ENCODE results near the gene AAMP.

AAMP gene

DNA sequence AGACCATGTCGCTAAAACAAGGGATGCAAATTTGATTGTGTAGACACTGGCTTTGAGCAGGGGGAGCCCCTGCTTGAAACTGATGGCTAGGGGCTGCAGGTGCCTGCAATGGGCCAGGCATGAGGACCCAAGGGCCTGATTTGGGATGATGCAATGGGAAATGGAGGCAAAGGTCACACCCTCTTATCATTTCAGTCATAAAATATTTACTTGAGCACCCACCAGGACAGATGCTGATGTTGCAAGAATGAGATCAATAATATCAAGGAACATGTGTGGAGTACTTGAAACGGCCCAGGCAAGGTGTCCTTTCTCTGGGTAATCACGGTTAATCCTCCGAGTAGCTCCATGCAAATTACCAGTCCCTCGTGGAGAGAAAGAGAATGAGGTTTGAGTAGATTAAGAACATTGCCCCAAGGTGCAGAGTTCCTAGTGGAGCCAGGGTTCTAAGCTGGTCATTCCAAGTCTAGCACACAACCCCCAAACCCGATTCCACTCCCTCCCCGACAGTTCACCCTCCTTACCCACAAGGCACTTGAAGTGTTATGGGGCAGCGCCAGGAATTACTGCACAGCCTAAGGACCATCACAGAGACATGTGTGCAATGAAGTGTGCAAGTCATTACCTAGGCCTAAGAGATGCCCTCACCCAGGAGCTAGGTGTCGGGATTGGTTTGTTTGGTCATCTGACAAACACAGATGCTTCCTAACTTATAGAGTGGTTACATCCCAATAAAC lies 36.4 kb upstream of the AAMP start:
- no peaks in the 10 kb centered on the region for H3K27me3 ChIP-seq (ENCODE audit: insufficient read depth, low read length)
- H3K4me1 ChIP-seq (ENCODE audit: insufficient read depth, low read length): no peaks in the 10 kb centered on the region
- H2AFZ ChIP-seq (ENCODE audit: low read depth, low read length): no peak overlapping the region
- H3K36me3 ChIP-seq (ENCODE audit: insufficient read depth, low read length): no peaks in the 10 kb centered on the region
- H3K4me3 ChIP-seq (ENCODE audit: low read length): no peak overlapping the region
- peaks cover 1% of the 10 kb centered on the region for H3K9me3 ChIP-seq (ENCODE audit: low read length)

- Histone ChIP-seq H3K4me1 (ENCODE audit: insufficient read depth, low read length) (no peaks in the 10 kb centered on the region), H3K27me3 (ENCODE audit: insufficient read depth, low read length) (no peaks in the 10 kb centered on the region), H3K4me3 (ENCODE audit: low read length) (no peak overlapping the region), H3K9me3 (ENCODE audit: low read length) (peaks cover 1% of the 10 kb centered on the region), H2AFZ (ENCODE audit: low read depth, low read length) (no peak overlapping the region), H3K36me3 (ENCODE audit: insufficient read depth, low read length) (no peaks in the 10 kb centered on the region)
These were observed 35.4 kb upstream of the AAMP start for GRCh38 chr2:218305383-218305782.

DNA sequence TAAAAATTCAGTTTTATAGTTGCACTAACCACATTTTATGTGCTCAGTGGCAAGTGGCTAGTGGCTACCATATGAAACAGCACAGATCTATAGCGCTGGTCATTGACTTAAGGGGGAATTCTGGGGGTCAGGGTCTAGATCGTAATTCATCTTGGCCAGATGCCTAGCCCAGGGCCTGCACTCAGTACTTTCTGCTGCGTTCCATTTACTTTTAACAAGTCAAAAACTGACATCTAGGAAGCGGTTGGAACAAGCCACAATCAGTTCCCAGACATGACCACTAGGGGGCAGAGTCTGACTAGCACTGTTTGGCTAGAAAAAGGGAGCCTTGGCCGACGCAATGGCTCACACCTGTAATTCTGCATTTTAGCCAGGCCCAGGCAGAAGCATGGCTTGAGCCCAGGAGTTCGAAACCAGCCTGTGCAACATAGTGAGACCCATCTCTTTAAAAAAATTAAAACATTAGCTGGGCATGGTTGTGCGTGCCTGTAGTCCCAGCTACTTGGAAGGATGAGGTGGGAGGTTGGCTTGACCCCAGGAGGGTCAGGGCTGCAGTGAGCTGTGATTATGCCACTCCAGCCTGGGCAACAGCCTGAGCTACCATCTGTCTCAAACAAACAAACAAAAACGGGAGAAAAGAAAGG lies 31.4 kb upstream of the AAMP start:
- Histone ChIP-seq H3K36me3 (ENCODE audit: insufficient read depth, low read length) (no peaks in the 10 kb centered on the region), H3K27me3 (ENCODE audit: insufficient read depth, low read length) (no peaks in the 10 kb centered on the region), H2AFZ (ENCODE audit: low read depth, low read length) (no peak overlapping the region), H3K4me3 (ENCODE audit: low read length) (no peak overlapping the region), H3K4me1 (ENCODE audit: insufficient read depth, low read length) (no peaks in the 10 kb centered on the region), H3K9me3 (ENCODE audit: low read length) (no peaks in the 10 kb centered on the region)

GRCh38 chr2:218300141-218300540 lies 30.2 kb upstream of the AAMP start:
- H2AFZ ChIP-seq (ENCODE audit: low read depth, low read length): no peak overlapping the region
- no peaks in the 10 kb centered on the region for H3K9me3 ChIP-seq (ENCODE audit: low read length)
- H3K36me3 ChIP-seq (ENCODE audit: insufficient read depth, low read length): no peaks in the 10 kb centered on the region
- no peaks in the 10 kb centered on the region for H3K4me1 ChIP-seq (ENCODE audit: insufficient read depth, low read length)
- no peak overlapping the region for H3K4me3 ChIP-seq (ENCODE audit: low read length)
- no peaks in the 10 kb centered on the region for H3K27me3 ChIP-seq (ENCODE audit: insufficient read depth, low read length)

DNA sequence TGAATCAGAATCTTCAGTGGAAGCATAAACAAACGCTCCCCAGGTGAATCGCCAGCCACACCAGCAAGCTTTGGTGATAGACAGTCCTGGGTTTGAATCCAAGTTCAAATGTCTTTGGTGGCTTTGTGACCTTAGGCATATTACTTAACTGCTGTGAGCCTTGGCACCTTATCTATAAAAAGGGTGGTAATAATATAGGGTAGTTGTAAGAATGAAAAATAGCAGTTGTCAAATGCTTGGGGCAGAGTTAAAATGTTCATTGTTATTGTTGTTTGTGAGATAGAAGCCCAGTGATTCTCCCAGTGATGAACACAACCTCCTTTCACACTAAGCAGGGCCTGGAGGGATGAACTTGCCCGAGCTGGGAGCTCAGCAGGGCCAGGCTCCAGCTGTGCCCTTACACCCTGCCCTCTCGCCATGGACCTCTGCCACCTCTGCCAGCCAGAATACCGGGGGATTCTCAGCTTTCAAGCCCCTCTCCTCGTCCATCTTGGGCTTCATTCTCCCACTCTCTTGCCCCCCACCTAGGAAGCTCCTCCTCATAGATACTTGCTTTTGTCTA lies 28.5 kb upstream of the AAMP start:
- no peaks in the 10 kb centered on the region for H3K9me3 ChIP-seq (ENCODE audit: low read length)
- H3K4me3 ChIP-seq (ENCODE audit: low read length): no peak overlapping the region
- no peaks in the 10 kb centered on the region for H3K4me1 ChIP-seq (ENCODE audit: insufficient read depth, low read length)
- H3K27me3 ChIP-seq (ENCODE audit: insufficient read depth, low read length): no peaks in the 10 kb centered on the region
- H3K36me3 ChIP-seq (ENCODE audit: insufficient read depth, low read length): no peaks in the 10 kb centered on the region
- no peak overlapping the region for H2AFZ ChIP-seq (ENCODE audit: low read depth, low read length)

DNA sequence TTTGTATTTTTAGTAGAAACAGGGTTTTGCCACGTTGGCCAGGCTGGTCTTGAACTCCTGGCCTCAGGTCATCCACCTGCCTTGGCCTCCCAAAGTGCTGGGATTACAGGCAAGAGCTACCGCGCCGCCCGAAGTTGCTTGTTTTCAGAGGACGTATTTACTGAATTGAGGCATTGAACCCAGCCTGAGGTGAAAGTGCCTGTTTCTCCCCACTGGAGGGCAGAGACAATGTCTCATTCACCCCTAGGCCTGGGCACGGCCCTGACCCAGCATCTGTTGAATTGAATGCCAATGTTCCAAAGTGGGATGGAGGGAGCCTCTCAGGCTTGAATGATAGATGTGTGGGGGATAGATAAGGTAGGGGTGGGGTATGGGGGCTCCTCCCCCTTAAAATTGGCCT lies 26.9 kb upstream of the AAMP start:
- Histone ChIP-seq H3K36me3 (ENCODE audit: insufficient read depth, low read length) (no peaks in the 10 kb centered on the region), H3K27me3 (ENCODE audit: insufficient read depth, low read length) (peaks cover 12% of the 10 kb centered on the region), H2AFZ (ENCODE audit: low read depth, low read length) (no peak overlapping the region), H3K9me3 (ENCODE audit: low read length) (no peaks in the 10 kb centered on the region), H3K4me3 (ENCODE audit: low read length) (no peak overlapping the region), H3K4me1 (ENCODE audit: insufficient read depth, low read length) (no peaks in the 10 kb centered on the region)

DNA sequence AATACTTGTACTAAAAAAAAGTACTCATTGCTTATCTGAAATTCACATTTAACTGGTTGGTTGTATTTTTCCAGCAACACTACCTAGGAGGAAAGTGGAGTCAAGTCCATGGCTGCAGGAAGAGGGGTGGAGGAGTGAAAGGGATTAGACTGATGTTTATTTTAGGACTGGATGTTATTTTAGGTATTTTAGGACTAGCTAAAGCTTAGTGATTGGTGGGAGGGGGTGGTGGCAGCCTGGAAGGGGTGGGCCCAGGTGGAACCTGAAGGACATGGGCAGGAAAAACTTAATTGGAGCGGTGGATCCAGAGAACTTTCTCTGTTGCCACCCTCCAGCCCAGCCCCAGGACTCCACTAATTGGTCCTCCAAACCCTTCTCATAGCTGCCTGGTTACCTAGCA lies 26.3 kb upstream of the AAMP start:
- H3K9me3 ChIP-seq (ENCODE audit: low read length): no peaks in the 10 kb centered on the region
- H2AFZ ChIP-seq (ENCODE audit: low read depth, low read length): no peak overlapping the region
- no peaks in the 10 kb centered on the region for H3K4me1 ChIP-seq (ENCODE audit: insufficient read depth, low read length)
- H3K36me3 ChIP-seq (ENCODE audit: insufficient read depth, low read length): no peaks in the 10 kb centered on the region
- H3K4me3 ChIP-seq (ENCODE audit: low read length): no peak overlapping the region
- H3K27me3 ChIP-seq (ENCODE audit: insufficient read depth, low read length): peaks cover 15% of the 10 kb centered on the region

DNA sequence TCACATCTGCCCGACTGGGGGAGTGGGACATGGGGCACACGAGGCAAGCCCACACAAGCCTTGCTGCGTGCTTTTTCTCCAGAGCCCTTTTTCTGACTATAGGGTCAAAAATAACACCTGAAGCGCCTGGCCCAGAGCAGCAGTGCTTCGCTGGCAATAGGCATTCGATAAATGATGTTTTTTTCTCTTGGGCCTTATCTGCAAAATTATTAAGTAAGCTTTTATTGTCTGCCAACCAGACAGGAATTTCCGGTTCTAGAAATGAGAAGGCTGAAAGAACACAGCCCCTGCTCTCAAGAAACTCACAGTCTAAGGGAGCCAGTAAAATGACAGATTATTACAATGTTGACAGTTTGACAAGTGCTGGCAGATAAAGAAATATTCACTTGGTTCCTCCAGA lies 25.1 kb upstream of the AAMP start:
- Histone ChIP-seq H3K9me3 (ENCODE audit: low read length) (no peaks in the 10 kb centered on the region), H3K4me3 (ENCODE audit: low read length) (no peak overlapping the region), H2AFZ (ENCODE audit: low read depth, low read length) (no peak overlapping the region), H3K36me3 (ENCODE audit: insufficient read depth, low read length) (no peaks in the 10 kb centered on the region), H3K4me1 (ENCODE audit: insufficient read depth, low read length) (no peaks in the 10 kb centered on the region), H3K27me3 (ENCODE audit: insufficient read depth, low read length) (peaks cover 15% of the 10 kb centered on the region)

GRCh38 chr2:218294430-218295022 lies 24.6 kb upstream of the AAMP start:
- no peaks in the 10 kb centered on the region for H3K36me3 ChIP-seq (ENCODE audit: insufficient read depth, low read length)
- no peak overlapping the region for H3K4me3 ChIP-seq (ENCODE audit: low read length)
- H2AFZ ChIP-seq (ENCODE audit: low read depth, low read length): no peak overlapping the region
- no peaks in the 10 kb centered on the region for H3K4me1 ChIP-seq (ENCODE audit: insufficient read depth, low read length)
- H3K27me3 ChIP-seq (ENCODE audit: insufficient read depth, low read length): peaks cover 15% of the 10 kb centered on the region
- H3K9me3 ChIP-seq (ENCODE audit: low read length): no peaks in the 10 kb centered on the region

- no peaks in the 10 kb centered on the region for H3K36me3 ChIP-seq (ENCODE audit: insufficient read depth, low read length)
- H3K27me3 ChIP-seq (ENCODE audit: insufficient read depth, low read length): peaks cover 15% of the 10 kb centered on the region
- H3K4me1 ChIP-seq (ENCODE audit: insufficient read depth, low read length): no peaks in the 10 kb centered on the region
- no peak overlapping the region for H2AFZ ChIP-seq (ENCODE audit: low read depth, low read length)
- H3K9me3 ChIP-seq (ENCODE audit: low read length): no peaks in the 10 kb centered on the region
- H3K4me3 ChIP-seq (ENCODE audit: low read length): no peak overlapping the region
These were observed 23.9 kb upstream of the AAMP start for GRCh38 chr2:218293715-218294429.

GRCh38 chr2:218292048-218293014 lies 22.4 kb upstream of the AAMP start, which contains the start of gene TMBIM1:
Gene TMBIM1 (minus strand): TSS chr2:218292503. CDS start chr2:218282141, 10,362 bp downstream.
- H3K36me3 ChIP-seq (ENCODE audit: insufficient read depth, low read length): no peaks in the 10 kb centered on the region
- peaks cover 15% of the 10 kb centered on the region for H3K27me3 ChIP-seq (ENCODE audit: insufficient read depth, low read length)
- no peaks in the 10 kb centered on the region for H3K4me1 ChIP-seq (ENCODE audit: insufficient read depth, low read length)
- peak within 1 kb of the TSS; percentile 37 for H2AFZ ChIP-seq (ENCODE audit: low read depth, low read length)
- H3K4me3 ChIP-seq (ENCODE audit: low read length): no peak within 1 kb of the TSS
- no peaks in the 10 kb centered on the region for H3K9me3 ChIP-seq (ENCODE audit: low read length)

Data from neuron (in vitro differentiated cells).